ENCODE data around the gene GRK2.

Gene GRK2

GRCh38 chr11:67261946-67262681 is 4.2 kb upstream of the GRK2 start:
- no peak for TF ChIP-seq ZNF274 (IDR thresholded peaks at IDR 0.05; ENCODE audit: low read depth, low read length)
- H3K4me3 ChIP-seq (ENCODE audit: low read length), result no peak overlapping the region

GRCh38 chr11:67262731-67263675 is 3.3 kb upstream of the GRK2 start:
- no peak overlapping the region for H3K4me3 ChIP-seq (ENCODE audit: low read length)
- no peak for TF ChIP-seq ZNF274 (IDR thresholded peaks at IDR 0.05; ENCODE audit: low read depth, low read length)

GRCh38 chr11:67264260-67264659 is 2.0 kb upstream of the GRK2 start:
- no peak overlapping the region for H3K4me3 ChIP-seq (ENCODE audit: low read length)
- TF ChIP-seq ZNF274 (IDR thresholded peaks at IDR 0.05; ENCODE audit: low read depth, low read length), result no peak

GRCh38 chr11:67264877-67265632 is 1.2 kb upstream of the GRK2 start:
- no peak for TF ChIP-seq ZNF274 (IDR thresholded peaks at IDR 0.05; ENCODE audit: low read depth, low read length)
- no peak overlapping the region for H3K4me3 ChIP-seq (ENCODE audit: low read length)

GRCh38 chr11:67265633-67266448 is 432 bp upstream of the GRK2 start:
- H3K4me3 ChIP-seq (ENCODE audit: low read length), result no peak overlapping the region
- TF ChIP-seq ZNF274 (IDR thresholded peaks at IDR 0.05; ENCODE audit: low read depth, low read length), result no peak

- peak overlapping the region; percentile 71 for H3K4me3 ChIP-seq (ENCODE audit: low read length)
- TF ChIP-seq ZNF274 (IDR thresholded peaks at IDR 0.05; ENCODE audit: low read depth, low read length), result no peak
These were observed 1.2 kb downstream of the GRK2 start for GRCh38 chr11:67267188-67268080.

GRCh38 chr11:67268081-67268961 is 2.0 kb downstream of the GRK2 start:
- H3K4me3 ChIP-seq (ENCODE audit: low read length), result peak overlapping the region; percentile 71; the same call in 1 of the 2 replicates
- TF ChIP-seq ZNF274 (IDR thresholded peaks at IDR 0.05; ENCODE audit: low read depth, low read length), result no peak

- TF ChIP-seq ZNF274 (IDR thresholded peaks at IDR 0.05; ENCODE audit: low read depth, low read length), result no peak
- H3K4me3 ChIP-seq (ENCODE audit: low read length), result peak overlapping the region; percentile 71; the same call in 1 of the 2 replicates
These were observed 2.6 kb downstream of the GRK2 start for GRCh38 chr11:67268962-67269268.

GRCh38 chr11:67269401-67270255 is 3.4 kb downstream of the GRK2 start:
- no peak for TF ChIP-seq ZNF274 (IDR thresholded peaks at IDR 0.05; ENCODE audit: low read depth, low read length)
- peak overlapping the region; percentile 71; the same call in 1 of the 2 replicates for H3K4me3 ChIP-seq (ENCODE audit: low read length)

- TF ChIP-seq ZNF274 (IDR thresholded peaks at IDR 0.05; ENCODE audit: low read depth, low read length), result no peak
- H3K4me3 ChIP-seq (ENCODE audit: low read length), result peak overlapping the region; percentile 71; the same call in 1 of the 2 replicates
These were observed 4.3 kb downstream of the GRK2 start for GRCh38 chr11:67270256-67271204.

All from GM08714 (cell line).